Gastrocnemius medialis (tissue), 4 donors: ENCODE measurements around the gene MYH16. TPM values are rescaled to one million over a fixed set of nuclear protein-coding genes. Genes with fewer than 3 reads are reported as not detected.

Source experiments
- ATAC-seq, 2 donors: fragments of 150-250 bp; one replicate each; pipeline ENCODE4 v1.9.1; 2016
- DNase-seq, 2 donors: peaks; one replicate each; pipeline ENCODE4 v3.0.0-alpha.2; 2019
- H3K27ac ChIP-seq, 4 donors: fragments of 200-600 bp; sonication (generic); 1 replicate in 1 of 4; 2 replicates in 3 of 4; pipeline ENCODE4 v1.5.1; 2016 to 2018; ENCODE audit warnings: mild to moderate bottlenecking in 2 of 4, moderate library complexity in 1 of 4
- H3K27me3 ChIP-seq, 3 donors: fragments of 200-600 bp; sonication (generic) in 2 of 3; 1 replicate in 1 of 3; 2 replicates in 2 of 3; pipeline versions ENCODE4 v1.5.1 to v1.6.0; 2016 to 2019; ENCODE audit warnings: mild to moderate bottlenecking in 1 of 3, moderate library complexity in 1 of 3
- H3K36me3 ChIP-seq, 2 donors: fragments of 200-600 bp; sonication (generic) in 1 of 2; one replicate each; pipeline ENCODE4 v1.5.1; 2017 to 2018
- H3K4me1 ChIP-seq, 2 donors: fragments of 200-600 bp; sonication (generic) in 1 of 2; one replicate each; pipeline ENCODE4 v1.5.1; 2016 to 2017; ENCODE audit warnings: mild to moderate bottlenecking in 2 of 2
- H3K4me3 ChIP-seq, 4 donors: fragments of 200-600 bp; sonication (generic) in 3 of 4; 1 replicate in 1 of 4; 2 replicates in 3 of 4; pipeline ENCODE4 v1.5.1; 2016 to 2019; ENCODE audit warnings: mild to moderate bottlenecking in 2 of 4
- H3K9me3 ChIP-seq, 3 donors: fragments of 200-600 bp; sonication (generic) in 2 of 3; 1 replicate in 1 of 3; 2 replicates in 2 of 3; pipeline ENCODE4 v1.5.1; 2016 to 2019
- CTCF ChIP-seq, 5 experiments: fragments of 450-650 bp in 3 of 5; fragments of 200-600 bp in 2 of 5; sonication (generic) in 2 of 5; IDR thresholded peaks in 4 of 5; conservative IDR thresholded peaks in 1 of 5; 1 replicate in 4 of 5; 2 replicates in 1 of 5; pipeline ENCODE4 v1.5.1; 2016 to 2019; ENCODE audit warnings: antibody characterized with exemption in 5 of 5, mild to moderate bottlenecking in 3 of 5, moderate library complexity in 3 of 5
- POLR2A ChIP-seq, 2 donors: fragments of 450-650 bp; IDR thresholded peaks; one replicate each; pipeline ENCODE4 v1.6.1; 2017; ENCODE audit warnings: antibody characterized with exemption in 2 of 2, mild to moderate bottlenecking in 2 of 2, moderate library complexity in 2 of 2
- in situ Hi-C, 4 donors: fragments of 200-750 bp; cut with MboI; loops; one replicate each; pipeline versions ENCODE4 v1.15.0 to v1.8.0; 2017; ENCODE audit warnings: low sequenced_read_pairs in 4 of 4
- intact Hi-C: fragments of 100-400 bp; cut with DNase I; formaldehyde crosslinking; loops from one replicate; pipeline ENCODE4 v1.15.1; 2023; ENCODE audit warnings: low total_unique reads
- total RNA-seq, 4 donors: library from RNA; depleted of rRNA; stranded (reverse); fragments of >200 nt; gene quantifications; one replicate each; pipeline versions ENCODE4 v1.1.0 to v1.2.3, GENCODE V29; 2016

The MYH16 gene
- total RNA-seq, 4 donors from 2014 or later = not detected

DNA sequence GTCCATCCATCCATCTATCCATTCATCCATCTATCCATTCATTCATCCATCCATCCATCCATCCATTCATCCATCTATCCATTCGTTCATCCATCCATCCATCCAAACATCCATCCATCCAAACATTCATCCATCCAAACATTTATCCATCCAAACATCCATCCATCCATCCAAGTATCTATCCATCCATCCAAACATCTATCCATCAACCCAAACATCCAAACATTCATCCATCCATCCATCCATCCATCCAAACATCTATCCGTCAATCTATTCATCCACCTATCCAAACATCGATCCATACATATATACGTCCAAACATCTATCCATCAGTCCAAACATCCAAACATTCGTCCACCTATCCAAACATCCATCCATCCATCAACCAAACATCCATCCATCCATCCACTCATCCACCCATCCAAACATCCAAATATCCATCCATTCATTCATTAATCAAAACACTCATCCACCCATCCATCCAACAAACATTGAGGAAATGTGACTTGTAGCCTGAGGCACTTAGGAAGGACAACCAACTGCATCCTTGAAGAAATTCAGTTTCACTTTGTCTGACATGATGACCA, 28.8 kb upstream of the MYH16 start:
- H3K9me3 ChIP-seq = no peaks in the 10 kb centered on the region
- ATAC-seq (no peak), DNase-seq (no peak)
- H3K27ac ChIP-seq = no peak overlapping the region
- H3K27me3 ChIP-seq = no peaks in the 10 kb centered on the region
- in situ Hi-C loops = no loop called here
- H3K4me3 ChIP-seq = no peak overlapping the region
- intact Hi-C loops = no loop called here
- no peaks in the 10 kb centered on the region for H3K4me1 ChIP-seq
- TF ChIP-seq POLR2A (IDR thresholded peaks at IDR 0.05) (no peak), CTCF (IDR thresholded peaks at IDR 0.05 in 4 of 5, conservative IDR thresholded peaks at IDR 0.05 in 1 of 5) (no peak)
- no peaks in the 10 kb centered on the region for H3K36me3 ChIP-seq

GRCh38 chr7:99244939-99245338, 27.7 kb upstream of the MYH16 start:
- intact Hi-C loops = no loop called here
- Histone ChIP-seq H3K4me1 (no peaks in the 10 kb centered on the region), H3K27me3 (peaks cover 0 to 2% (median 0%) of the 10 kb centered on the region in 3 donors), H3K4me3 (no peak overlapping the region), H3K9me3 (no peaks in the 10 kb centered on the region), H3K36me3 (no peaks in the 10 kb centered on the region), H3K27ac (no peak overlapping the region)
- ATAC-seq (no peak), DNase-seq (no peak)
- TF ChIP-seq CTCF (IDR thresholded peaks at IDR 0.05 in 4 of 5, conservative IDR thresholded peaks at IDR 0.05 in 1 of 5) (no peak), POLR2A (IDR thresholded peaks at IDR 0.05) (no peak)
- in situ Hi-C loops = no loop called here

GRCh38 chr7:99248391-99249095, 24.1 kb upstream of the MYH16 start:
- H3K27ac ChIP-seq = no peak overlapping the region
- in situ Hi-C loops (no loop called here), intact Hi-C loops (no loop called here)
- H3K4me1 ChIP-seq = no peaks in the 10 kb centered on the region
- H3K9me3 ChIP-seq = no peaks in the 10 kb centered on the region
- ATAC-seq (no peak), DNase-seq (no peak)
- TF ChIP-seq CTCF (IDR thresholded peaks at IDR 0.05 in 4 of 5, conservative IDR thresholded peaks at IDR 0.05 in 1 of 5) = no peak
- no peak for TF ChIP-seq POLR2A (IDR thresholded peaks at IDR 0.05)
- H3K36me3 ChIP-seq = no peaks in the 10 kb centered on the region
- peaks cover 0 to 6% (median 0%) of the 10 kb centered on the region in 3 donors for H3K27me3 ChIP-seq
- H3K4me3 ChIP-seq = no peak overlapping the region

- DNase-seq (no peak), ATAC-seq (no peak)
- H3K27ac ChIP-seq = no peak overlapping the region
- no peak overlapping the region for H3K4me3 ChIP-seq
- in situ Hi-C loops (no loop called here), intact Hi-C loops (no loop called here)
- peaks cover 0 to 6% (median 0%) of the 10 kb centered on the region in 3 donors for H3K27me3 ChIP-seq
- H3K9me3 ChIP-seq = no peaks in the 10 kb centered on the region
- TF ChIP-seq CTCF (IDR thresholded peaks at IDR 0.05 in 4 of 5, conservative IDR thresholded peaks at IDR 0.05 in 1 of 5) (no peak), POLR2A (IDR thresholded peaks at IDR 0.05) (no peak)
- no peaks in the 10 kb centered on the region for H3K4me1 ChIP-seq
- no peaks in the 10 kb centered on the region for H3K36me3 ChIP-seq
These were observed 22.6 kb upstream of the MYH16 start for GRCh38 chr7:99249985-99250575.
